A549 (cell line): ENCODE data around the gene WNT7B. TPM values are rescaled to one million over a fixed set of nuclear protein-coding genes. Genes with fewer than 3 reads are reported as not detected.

Experiments
- ATAC-seq, 2 experiments: fragments of 200-7000 bp in 1 of 2; fragments of >200 bp in 1 of 2; cut with Nextera tagmentation in 1 of 2; cut with Tn5 transposase in 1 of 2; 3 replicates each; pipeline versions ENCODE4 v1.8.0 to v1.9.1; 2018 to 2020; ENCODE audit warnings: mild to moderate bottlenecking in 1 of 2, moderate library complexity in 1 of 2
- CTCF ChIA-PET: fragments of 300-600 bp; sonication (Branson Sonifier 250); formaldehyde crosslinking; extraction: SDS; loops from one replicate; lab custom pipeline; 2021; ENCODE audit warnings: antibody characterized with exemption, inconsistent platforms; lab: Yijun Ruan, JAX
- POLR2A ChIA-PET: fragments of 350-600 bp; formaldehyde crosslinking; extraction: SDS; loops from one replicate; lab custom pipeline; 2021; ENCODE audit warnings: antibody characterized with exemption, inconsistent platforms; lab: Yijun Ruan, JAX
- DNase-seq, 2 experiments: peaks; one replicate each; pipeline versions ENCODE4 v3.0.0 to v3.0.0-alpha.2; 2011 to 2016; ENCODE audit warnings: low read depth in 1 of 2, low spot score in 1 of 2
- FAIRE-seq: peaks from 2 replicates; lab custom pipeline; 2011; peaks lifted over from hg19 to GRCh38; lab: Jason Lieb, UNC
- H3K27ac ChIP-seq, 2 experiments: fragments of >200 bp; sonication (Bioruptor Twin); formaldehyde crosslinking; 3 replicates each; pipeline ENCODE4 v1.5.1; 2016 to 2017
- H3K4me1 ChIP-seq: fragments of >200 bp; sonication (Bioruptor Twin); formaldehyde crosslinking; 3 replicates; pipeline ENCODE4 v1.6.1; 2016
- H3K4me2 ChIP-seq: fragments of >200 bp; sonication (Bioruptor Twin); formaldehyde crosslinking; 3 replicates; pipeline ENCODE4 v1.6.1; 2016
- H3K4me3 ChIP-seq: fragments of >200 bp; sonication (Bioruptor Twin); formaldehyde crosslinking; 3 replicates; pipeline ENCODE4 v1.5.1; 2016
- H3K9me3 ChIP-seq: fragments of >200 bp; sonication (Bioruptor Twin); formaldehyde crosslinking; 3 replicates; pipeline ENCODE4 v1.6.1; 2016
- ATOH8 ChIP-seq: fragments of 250-450 bp; sonication (Bioruptor Pico); IDR thresholded peaks from 2 replicates; pipeline ENCODE4 v1.5.0; 2020; ENCODE audit warnings: low read depth, mild to moderate bottlenecking, moderate library complexity
- CHD2 ChIP-seq: fragments of 150-350 bp; IDR thresholded peaks from 2 replicates; pipeline ENCODE4 v1.6.1; 2014; ENCODE audit warnings: low read length; ENCODE audit not compliant: partially characterized antibody
- CHD4 ChIP-seq: fragments of 200-600 bp; sonication (generic); IDR thresholded peaks from 2 replicates; pipeline ENCODE4 v1.6.1; 2016; ENCODE audit warnings: antibody characterized with exemption, mild to moderate bottlenecking, borderline replicate concordance
- EHF ChIP-seq: fragments of 250-450 bp; sonication (Bioruptor Pico); IDR thresholded peaks from 2 replicates; pipeline ENCODE4 v1.5.0; 2020; ENCODE audit warnings: mild to moderate bottlenecking
- EHMT2 ChIP-seq: fragments of 200-600 bp; sonication (generic); IDR thresholded peaks from 2 replicates; pipeline ENCODE4 v1.6.1; 2016; ENCODE audit warnings: antibody characterized with exemption, low read depth, mild to moderate bottlenecking, moderate library complexity
- FOSL2 ChIP-seq, 2 experiments: fragments of 450-650 bp in 1 of 2; fragments of >200 bp in 1 of 2; sonication (Bioruptor Twin) in 1 of 2; formaldehyde crosslinking; IDR thresholded peaks; 2 replicates each; pipeline versions ENCODE4 v1.5.0 to v1.6.1; 2016 to 2020; ENCODE audit warnings: mild to moderate bottlenecking in 1 of 2, moderate library complexity in 1 of 2
- GATA3 ChIP-seq: IDR thresholded peaks from 2 replicates; pipeline ENCODE4 v1.6.1; 2012; ENCODE audit warnings: borderline replicate concordance
- HDAC2 ChIP-seq: fragments of 200-600 bp; sonication (generic); IDR thresholded peaks from 2 replicates; pipeline ENCODE4 v1.6.1; 2016
- HEYL ChIP-seq: fragments of 250-450 bp; sonication (Bioruptor Pico); IDR thresholded peaks from 2 replicates; pipeline ENCODE4 v1.8.0; 2021; ENCODE audit warnings: mild to moderate bottlenecking, moderate library complexity
- HMGXB4 ChIP-seq: fragments of 250-450 bp; sonication (Bioruptor Pico); IDR thresholded peaks from 2 replicates; pipeline ENCODE4 v1.5.0; 2021; ENCODE audit warnings: mild to moderate bottlenecking, moderate library complexity, borderline replicate concordance
- HOXB13 ChIP-seq: fragments of 250-450 bp; sonication (Bioruptor Pico); IDR thresholded peaks from 2 replicates; pipeline ENCODE4 v1.5.0; 2020; ENCODE audit warnings: low read depth, mild to moderate bottlenecking, moderate library complexity
- HOXB5 ChIP-seq: fragments of 250-450 bp; sonication (Bioruptor Pico); IDR thresholded peaks from 2 replicates; pipeline ENCODE4 v1.5.0; 2020; ENCODE audit warnings: mild to moderate bottlenecking, moderate library complexity
- JUNB ChIP-seq: fragments of >200 bp; sonication (Bioruptor Twin); formaldehyde crosslinking; IDR thresholded peaks from 2 replicates; pipeline ENCODE4 v1.6.1; 2016
- KDM5A ChIP-seq: fragments of 200-600 bp; sonication (generic); IDR thresholded peaks from 2 replicates; pipeline ENCODE4 v1.6.1; 2016; ENCODE audit warnings: antibody characterized with exemption, mild to moderate bottlenecking
- MAFK ChIP-seq: fragments of 450-650 bp; IDR thresholded peaks from 2 replicates; pipeline ENCODE4 v1.6.1; 2014; ENCODE audit not compliant: partially characterized antibody
- MAZ ChIP-seq: fragments of 150-350 bp; IDR thresholded peaks from 2 replicates; pipeline ENCODE4 v1.6.1; 2014; ENCODE audit warnings: antibody characterized with exemption, low read depth, low read length, borderline replicate concordance
- NFE2L2 ChIP-seq: fragments of 150-350 bp; conservative IDR thresholded peaks from 2 replicates; pipeline ENCODE4 v1.6.1; 2014; ENCODE audit warnings: low read length
- NPAS2 ChIP-seq: fragments of 250-450 bp; sonication (Bioruptor Pico); IDR thresholded peaks from 2 replicates; pipeline ENCODE4 v1.8.0; 2022; ENCODE audit warnings: mild to moderate bottlenecking, moderate library complexity, borderline replicate concordance
- PHF8 ChIP-seq: fragments of 200-600 bp; sonication (generic); IDR thresholded peaks from 2 replicates; pipeline ENCODE4 v1.6.1; 2016; ENCODE audit warnings: low read depth, mild to moderate bottlenecking, antibody characterized with exemption, moderate library complexity, borderline replicate concordance
- POLR2A ChIP-seq: IDR thresholded peaks from 2 replicates; pipeline ENCODE4 v1.6.1; 2012; ENCODE audit warnings: mild to moderate bottlenecking, low read length
- RAD21 ChIP-seq, 2 experiments: fragments of >200 bp in 1 of 2; sonication (Bioruptor Twin) in 1 of 2; formaldehyde crosslinking in 1 of 2; IDR thresholded peaks in 1 of 2; conservative IDR thresholded peaks in 1 of 2; 2 replicates in 1 of 2; 3 replicates in 1 of 2; pipeline ENCODE4 v1.6.1; 2012 to 2018; ENCODE audit warnings: inconsistent platforms in 1 of 2
- RARB ChIP-seq: fragments of 250-450 bp; sonication (Bioruptor Pico); IDR thresholded peaks from 2 replicates; pipeline ENCODE4 v1.8.0; 2021; ENCODE audit warnings: mild to moderate bottlenecking, moderate library complexity
- RFX5 ChIP-seq: fragments of 450-650 bp; IDR thresholded peaks from 2 replicates; pipeline ENCODE4 v1.7.1; 2014; ENCODE audit warnings: antibody characterized with exemption, mild to moderate bottlenecking, moderate library complexity
- RNF2 ChIP-seq: fragments of 200-600 bp; sonication (generic); IDR thresholded peaks from 2 replicates; pipeline ENCODE4 v1.6.1; 2016; ENCODE audit warnings: low read depth, mild to moderate bottlenecking, antibody characterized with exemption, moderate library complexity, borderline replicate concordance
- SMC3 ChIP-seq: fragments of >200 bp; sonication (Bioruptor Twin); formaldehyde crosslinking; IDR thresholded peaks from 3 replicates; pipeline ENCODE4 v1.6.1; 2018; ENCODE audit warnings: inconsistent platforms
- TFCP2L1 ChIP-seq: fragments of 250-450 bp; sonication (Bioruptor Pico); IDR thresholded peaks from 2 replicates; pipeline ENCODE4 v1.5.0; 2021; ENCODE audit warnings: mild to moderate bottlenecking
- TP53 ChIP-seq: fragments of 250-450 bp; sonication (Bioruptor Pico); IDR thresholded peaks from 2 replicates; pipeline ENCODE4 v1.5.0; 2021; ENCODE audit warnings: mild to moderate bottlenecking, moderate library complexity
- ZFP36 ChIP-seq: fragments of 450-650 bp; IDR thresholded peaks from 2 replicates; pipeline ENCODE4 v1.6.1; 2014; ENCODE audit warnings: borderline replicate concordance; ENCODE audit not compliant: partially characterized antibody
- ZSCAN20 ChIP-seq: fragments of 250-450 bp; sonication (Bioruptor Pico); IDR thresholded peaks from 2 replicates; pipeline ENCODE4 v1.8.0; 2022; ENCODE audit warnings: mild to moderate bottlenecking, moderate library complexity
- WGBS: methylation state at CpG from one replicate; pipeline ENCODE4 v1.1.6; 2017; ENCODE audit errors: missing lambda C conversion rate; 5-methylcytosine and 5-hydroxymethylcytosine counted together
- polyA plus RNA-seq, 4 experiments: library from polyadenylated mRNA; depleted of rRNA in 3 of 4; stranded (reverse); fragments of >200 nt; fragmentation: RNase III in 1 of 4; extraction: RNeasy Plus Mini Kit Qiagen cat#74134 plus additional on column Dnase treatment in 1 of 4; gene quantifications; 2 replicates in 3 of 4; 3 replicates in 1 of 4; pipeline ENCODE4 v1.2.3, GENCODE V29; 2011 to 2017
- TF ChIP-seq, protein P1 (sequence below): fragments of >200 bp; sonication (Bioruptor Twin); formaldehyde crosslinking; IDR thresholded peaks from 3 replicates; pipeline ENCODE4 v1.5.1; 2016

Gene WNT7B
- polyA plus RNA-seq, 2 of the 4 experiments (the other 2 are of a cell fraction) = 16.9 to 80.8 TPM

- Histone ChIP-seq H3K27ac (peak overlapping the region; percentile 79 to 90), H3K4me2 (peak overlapping the region; percentile 90), H3K4me1 (peaks cover 18% of the 10 kb centered on the region)
- no peak for DNase-seq
- peak; percentile 63 to 82 for ATAC-seq
- CTCF ChIA-PET = no interaction called here
- 100% methylated on average over 1 of the region's 28 CpGs for WGBS
- TF ChIP-seq FOSL2 (IDR thresholded peaks at IDR 0.05) = no peak
- peak; percentile 61 for TF ChIP-seq FOSL2 (CRISPR knock-in tag; IDR thresholded peaks at IDR 0.05)
- no peak for TF ChIP-seq CHD2
- TF ChIP-seq GATA3 = 0 out of 2 replicates have a peak, but pooled peaks have one; percentile 11
- no peak for TF ChIP-seq TP53 (CRISPR knock-in tag)
- TF ChIP-seq, all 56 proteins: peak for 2
- no peaks in the 10 kb centered on the region for H3K9me3 ChIP-seq
- H3K4me3 ChIP-seq = no peak overlapping the region
- FAIRE-seq = no peak
- POLR2A ChIA-PET = interaction anchor here (0.6 kb wide), 1 partner anchor 8 kb away, joined by 3 read pairs; no protein-coding TSS in a partner anchor
Measured at GRCh38 chr22:45903355-45904135, 73.4 kb downstream of the WNT7B start.

DNA sequence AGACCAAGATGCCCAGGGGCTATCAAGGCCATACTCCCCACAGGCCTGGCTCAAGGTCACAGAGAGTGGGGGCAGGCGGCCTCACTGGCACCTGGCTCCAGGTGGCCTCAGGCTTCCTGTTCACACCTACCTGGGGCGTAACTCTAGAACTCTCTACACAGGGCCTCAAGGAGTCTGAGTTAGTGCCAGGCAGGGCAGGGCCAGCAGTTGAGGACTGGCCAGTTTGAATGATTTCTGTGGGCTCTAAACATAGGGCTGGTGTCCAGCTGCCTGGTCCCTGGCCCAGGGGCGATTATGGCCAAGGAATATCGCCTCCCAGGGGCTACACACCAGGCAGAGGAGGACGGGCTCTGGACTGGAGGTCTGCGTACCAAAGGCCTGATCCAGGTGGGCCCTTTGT lies 79.2 kb downstream of the WNT7B start:
- POLR2A ChIA-PET = no interaction called here

GRCh38 chr22:45896964-45897538 lies 79.9 kb downstream of the WNT7B start:
- DNase-seq = no peak
- Histone ChIP-seq H3K4me1 (0 out of 3 replicates have a peak, but pooled peaks cover 8% of the 10 kb centered on the region), H3K4me2 (no peak overlapping the region), H3K27ac (no peak overlapping the region), H3K4me3 (no peak overlapping the region), H3K9me3 (no peaks in the 10 kb centered on the region)
- no peak for FAIRE-seq
- no peak for ATAC-seq
- 100% methylated on average over 3 of the region's 5 CpGs for WGBS
- CTCF ChIA-PET = interaction anchor here (1.9 kb wide), 1 partner anchor 33 kb away, joined by 8 read pairs; no protein-coding TSS in a partner anchor
- POLR2A ChIA-PET = no interaction called here
- no peak for TF ChIP-seq MAFK
- TF ChIP-seq ZFP36 = no peak
- TF ChIP-seq EHF (CRISPR knock-in tag) = no peak
- TF ChIP-seq HMGXB4 (CRISPR knock-in tag) = no peak
- TF ChIP-seq, protein P1, sequence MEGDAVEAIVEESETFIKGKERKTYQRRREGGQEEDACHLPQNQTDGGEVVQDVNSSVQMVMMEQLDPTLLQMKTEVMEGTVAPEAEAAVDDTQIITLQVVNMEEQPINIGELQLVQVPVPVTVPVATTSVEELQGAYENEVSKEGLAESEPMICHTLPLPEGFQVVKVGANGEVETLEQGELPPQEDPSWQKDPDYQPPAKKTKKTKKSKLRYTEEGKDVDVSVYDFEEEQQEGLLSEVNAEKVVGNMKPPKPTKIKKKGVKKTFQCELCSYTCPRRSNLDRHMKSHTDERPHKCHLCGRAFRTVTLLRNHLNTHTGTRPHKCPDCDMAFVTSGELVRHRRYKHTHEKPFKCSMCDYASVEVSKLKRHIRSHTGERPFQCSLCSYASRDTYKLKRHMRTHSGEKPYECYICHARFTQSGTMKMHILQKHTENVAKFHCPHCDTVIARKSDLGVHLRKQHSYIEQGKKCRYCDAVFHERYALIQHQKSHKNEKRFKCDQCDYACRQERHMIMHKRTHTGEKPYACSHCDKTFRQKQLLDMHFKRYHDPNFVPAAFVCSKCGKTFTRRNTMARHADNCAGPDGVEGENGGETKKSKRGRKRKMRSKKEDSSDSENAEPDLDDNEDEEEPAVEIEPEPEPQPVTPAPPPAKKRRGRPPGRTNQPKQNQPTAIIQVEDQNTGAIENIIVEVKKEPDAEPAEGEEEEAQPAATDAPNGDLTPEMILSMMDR = no peak
- TF ChIP-seq JUNB = no peak
- no peak for TF ChIP-seq EHMT2
- no peak for TF ChIP-seq HOXB5 (CRISPR knock-in tag)
- TF ChIP-seq SMC3 = no peak
- TF ChIP-seq CHD4 = no peak
- TF ChIP-seq KDM5A = no peak
- TF ChIP-seq HDAC2 = no peak

More for the DNA sequence above, 79.2 kb downstream of the WNT7B start:
- FAIRE-seq (no peak), ATAC-seq (no peak), DNase-seq (no peak)
- Histone ChIP-seq H3K27ac (no peak overlapping the region), H3K4me2 (no peak overlapping the region), H3K9me3 (no peaks in the 10 kb centered on the region), H3K4me1 (peaks cover 10% of the 10 kb centered on the region), H3K4me3 (no peak overlapping the region)
- CTCF ChIA-PET = no interaction called here
- TF ChIP-seq NFE2L2 = no peak
- TF ChIP-seq ZFP36 = no peak
- TF ChIP-seq NPAS2 (CRISPR knock-in tag) = no peak
- no peak for TF ChIP-seq HEYL
- TF ChIP-seq RFX5 = no peak
- no peak for TF ChIP-seq FOSL2 (IDR thresholded peaks at IDR 0.05)
- no peak for TF ChIP-seq FOSL2 (CRISPR knock-in tag; IDR thresholded peaks at IDR 0.05)
- no peak for TF ChIP-seq CHD2
- TF ChIP-seq, protein P1 = no peak
- TF ChIP-seq RAD21 (conservative IDR thresholded peaks at IDR 0.05 in 1 of 2, IDR thresholded peaks at IDR 0.05 in 1 of 2) = no peak
- TF ChIP-seq POLR2A = no peak
- TF ChIP-seq TFCP2L1 (CRISPR knock-in tag) = no peak
- TF ChIP-seq ATOH8 = no peak
- no peak for TF ChIP-seq PHF8
- no peak for TF ChIP-seq MAZ
- no peak for TF ChIP-seq SMC3
- TF ChIP-seq RARB (CRISPR knock-in tag) = no peak
- no peak for TF ChIP-seq EHF (CRISPR knock-in tag)
- TF ChIP-seq ZSCAN20 (CRISPR knock-in tag) = no peak
- no peak for TF ChIP-seq HOXB13 (CRISPR knock-in tag)
- TF ChIP-seq RNF2 = no peak
- WGBS = 97% methylated on average over 5 of the region's 6 CpGs
